Thymus (tissue), 11 donors: Measurements from ENCODE around the gene BRCA1. TPM values are rescaled to one million over a fixed set of nuclear protein-coding genes. Genes with fewer than 3 reads are reported as not detected.
"Not testable (repeated sequence)": the region's sequence is repeated elsewhere in the genome, so short reads cannot be mapped to it uniquely, and the experiment has no call there.

Source experiments
- DNase-seq, 9 donors: peaks; one replicate each; pipeline ENCODE4 v3.0.0-alpha.2; 2013; ENCODE audit warnings: low spot score in 9 of 9, low read depth in 6 of 9, missing footprints in 1 of 9
- H3K27ac ChIP-seq, 2 donors: one replicate each; pipeline ENCODE4 v1.5.1; 2013; ENCODE audit warnings: control low read depth in 1 of 2, low read depth in 1 of 2, low read length in 1 of 2, mild to moderate bottlenecking in 1 of 2, moderate library complexity in 1 of 2
- H3K27me3 ChIP-seq, 2 donors: one replicate each; pipeline ENCODE4 v1.5.1; 2013; ENCODE audit warnings: low read length in 1 of 2; ENCODE audit not compliant: control insufficient read depth in 2 of 2, insufficient read depth in 1 of 2
- H3K36me3 ChIP-seq, 2 donors: one replicate each; pipeline ENCODE4 v1.5.1; 2013; ENCODE audit warnings: low read length in 1 of 2, mild to moderate bottlenecking in 1 of 2, moderate library complexity in 1 of 2; ENCODE audit not compliant: control insufficient read depth in 2 of 2, insufficient read depth in 2 of 2
- H3K4me1 ChIP-seq, 2 donors: one replicate each; pipeline ENCODE4 v1.5.1; 2013; ENCODE audit warnings: low read length in 2 of 2; ENCODE audit not compliant: control insufficient read depth in 2 of 2, insufficient read depth in 2 of 2
- H3K4me3 ChIP-seq, 2 donors: one replicate each; pipeline ENCODE4 v1.5.1; 2013; ENCODE audit warnings: low read length in 2 of 2, control low read depth in 1 of 2, mild to moderate bottlenecking in 1 of 2
- H3K9me3 ChIP-seq, 2 donors: one replicate each; pipeline ENCODE4 v1.5.1; 2013; ENCODE audit warnings: low read length in 1 of 2, mild to moderate bottlenecking in 1 of 2; ENCODE audit not compliant: control insufficient read depth in 2 of 2, insufficient read depth in 1 of 2
- WGBS: extraction: QIAGEN DNeasy Blood & Tissue Kit; methylation state at CpG from one replicate; pipeline ENCODE4 v1.1.7; 2013; 5-methylcytosine and 5-hydroxymethylcytosine counted together
- polyA plus RNA-seq: library from polyadenylated mRNA; stranded (reverse); fragments of 200-250 nt; gene quantifications from one replicate; pipeline ENCODE4 v1.2.3, GENCODE V29; 2013
- total RNA-seq: library from RNA; stranded (reverse); fragments of 120-200 nt; gene quantifications from one replicate; pipeline ENCODE4 v1.2.4, GENCODE V29; 2013
- donor health status: healthy.

The BRCA1 gene
- total and polyA plus RNA-seq, 2 donors: 2.0 to 23.8 TPM

- not testable (repeated sequence) for H3K27me3 ChIP-seq, H3K27ac ChIP-seq, H3K4me3 ChIP-seq, DNase-seq, H3K9me3 ChIP-seq, H3K4me1 ChIP-seq
- 42% methylated on average over 3 of the region's 3 CpGs for WGBS
- peaks cover 17 to 19% of the 10 kb centered on the region in 2 donors for H3K36me3 ChIP-seq
Measured at GRCh38 chr17:43136574-43136973, 11.4 kb upstream of the BRCA1 start.

DNA sequence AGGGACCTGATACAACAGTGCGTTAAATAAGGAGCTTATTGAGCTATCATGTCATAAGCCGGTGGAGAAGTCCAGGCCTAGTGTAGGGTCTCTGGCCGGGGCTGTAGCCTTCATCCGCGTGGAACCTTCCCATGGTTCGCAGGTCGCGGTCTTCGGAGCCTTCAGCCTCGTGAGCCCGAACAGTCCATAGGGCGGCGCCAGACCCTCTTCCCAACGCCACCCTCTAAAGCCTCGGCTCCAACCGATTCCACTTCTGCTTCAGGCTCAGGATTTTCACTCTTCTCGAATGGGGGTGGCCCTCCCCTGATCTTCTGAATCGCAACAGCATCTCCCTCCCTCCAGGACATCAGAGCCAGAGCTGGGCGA is 10.3 kb upstream of the BRCA1 start:
- H3K4me1 ChIP-seq: peaks cover 5 to 9% of the 10 kb centered on the region in 2 donors
- 97% methylated on average over 19 of the region's 19 CpGs for WGBS
- H3K27me3 ChIP-seq: no peaks in the 10 kb centered on the region
- peaks cover 17 to 19% of the 10 kb centered on the region in 2 donors for H3K36me3 ChIP-seq
- no peak for DNase-seq
- no peak overlapping the region for H3K4me3 ChIP-seq
- no peak overlapping the region for H3K27ac ChIP-seq
- no peaks in the 10 kb centered on the region for H3K9me3 ChIP-seq

DNA sequence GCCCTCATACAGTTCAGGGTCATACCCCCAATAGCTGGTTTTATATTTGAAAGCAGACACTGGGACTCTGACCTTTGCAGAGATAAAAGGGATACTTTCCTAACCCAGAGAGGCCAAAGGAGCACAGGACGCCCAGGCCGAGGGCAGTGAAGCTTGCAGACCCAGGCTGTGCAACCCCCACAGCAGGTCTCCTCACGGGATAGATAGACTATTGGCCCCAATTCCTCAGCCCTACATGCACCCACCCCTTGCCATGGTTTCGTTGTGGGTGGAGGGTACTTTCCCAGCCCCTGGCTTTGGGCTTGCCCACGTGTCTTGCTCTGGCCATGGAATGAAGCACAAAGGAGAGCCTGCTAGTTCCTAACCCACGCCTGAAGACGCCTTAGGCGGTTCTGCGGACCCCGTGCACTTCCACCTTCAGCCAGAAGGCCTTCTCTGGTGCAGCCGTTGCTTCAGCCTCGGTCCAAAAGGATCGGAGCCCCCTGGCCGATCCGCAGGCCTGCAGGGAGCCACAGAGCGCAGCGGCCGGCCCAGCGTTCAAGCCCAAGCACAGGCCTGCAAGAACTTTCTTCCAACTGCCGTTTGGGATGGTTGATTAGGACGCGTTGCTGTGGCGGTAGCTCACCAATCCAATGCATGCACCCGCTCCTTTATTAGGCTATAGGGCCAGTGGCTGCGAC is 9.8 kb upstream of the BRCA1 start:
- H3K4me3 ChIP-seq: no peak overlapping the region
- H3K36me3 ChIP-seq: peaks cover 17 to 19% of the 10 kb centered on the region in 2 donors
- no peaks in the 10 kb centered on the region for H3K9me3 ChIP-seq
- H3K27ac ChIP-seq: no peak overlapping the region
- H3K4me1 ChIP-seq: peaks cover 5 to 9% of the 10 kb centered on the region in 2 donors
- no peak for DNase-seq
- H3K27me3 ChIP-seq: no peaks in the 10 kb centered on the region
- 97% methylated on average over 25 of the region's 25 CpGs for WGBS

DNA sequence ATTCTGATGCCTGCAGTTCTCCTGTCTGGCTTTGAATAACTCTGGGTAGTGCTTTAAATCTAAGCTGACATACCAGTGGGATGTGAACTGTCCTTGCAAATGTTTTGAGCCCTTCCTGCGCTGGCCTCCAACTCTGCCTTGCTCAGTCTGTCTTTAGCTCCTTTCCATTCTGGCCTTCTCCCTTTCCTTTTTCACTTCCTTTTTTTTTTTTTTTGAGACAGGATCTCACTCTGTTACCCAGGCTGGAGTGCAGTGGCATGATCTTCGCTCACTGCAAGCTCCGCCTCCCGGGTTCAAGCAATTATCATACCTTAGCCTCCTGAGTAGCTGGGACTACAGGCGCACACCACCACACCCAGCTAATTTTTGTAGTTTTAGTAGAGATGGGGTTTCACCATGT is 8.3 kb upstream of the BRCA1 start:
- not testable (repeated sequence) for H3K27ac ChIP-seq, H3K4me1 ChIP-seq, DNase-seq, H3K27me3 ChIP-seq, H3K9me3 ChIP-seq, H3K4me3 ChIP-seq
- H3K36me3 ChIP-seq: peaks cover 18 to 19% of the 10 kb centered on the region in 2 donors
- 97% methylated on average over 5 of the region's 5 CpGs for WGBS

DNA sequence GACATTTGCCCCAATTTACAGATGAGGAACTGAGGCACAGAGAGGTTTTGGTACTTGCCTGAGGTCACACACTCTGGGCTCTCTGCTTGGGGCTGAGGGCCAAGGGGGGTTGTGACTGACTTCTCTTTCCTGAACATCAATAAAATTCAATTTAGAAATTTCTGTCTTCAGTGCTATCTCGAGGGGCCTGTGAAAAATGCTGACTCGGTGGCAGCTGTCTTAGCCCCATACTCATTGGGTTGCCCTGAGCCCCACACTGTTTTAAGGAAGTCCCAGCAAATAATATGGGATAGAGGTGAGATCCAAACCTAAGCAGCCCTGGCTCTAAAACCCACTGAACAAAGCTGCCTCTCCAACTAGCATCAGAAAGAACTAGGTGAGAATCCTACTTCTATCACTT is 7.0 kb upstream of the BRCA1 start:
- Histone ChIP-seq H3K9me3 (no peaks in the 10 kb centered on the region), H3K4me3 (no peak overlapping the region), H3K4me1 (peaks cover 5 to 7% of the 10 kb centered on the region in 2 donors), H3K27me3 (no peaks in the 10 kb centered on the region), H3K36me3 (peaks cover 19 to 22% of the 10 kb centered on the region in 2 donors), H3K27ac (no peak overlapping the region)
- 88% methylated on average over 2 of the region's 2 CpGs for WGBS
- DNase-seq: no peak

GRCh38 chr17:43129671-43130010 is 4.5 kb upstream of the BRCA1 start:
- H3K27me3 ChIP-seq: no peaks in the 10 kb centered on the region
- peaks cover 9 to 13% of the 10 kb centered on the region in 2 donors for H3K4me1 ChIP-seq
- H3K36me3 ChIP-seq: peaks cover 11 to 12% of the 10 kb centered on the region in 2 donors
- no peak overlapping the region for H3K27ac ChIP-seq
- no peak overlapping the region for H3K4me3 ChIP-seq
- WGBS: 95% methylated on average over 11 of the region's 11 CpGs
- DNase-seq: no peak
- no peaks in the 10 kb centered on the region for H3K9me3 ChIP-seq

GRCh38 chr17:43127333-43127876 is 2.2 kb upstream of the BRCA1 start:
- H3K27ac ChIP-seq, H3K4me3 ChIP-seq, DNase-seq, H3K9me3 ChIP-seq, H3K27me3 ChIP-seq: not testable (repeated sequence)
- peaks cover 2 to 10% of the 10 kb centered on the region in 2 donors for H3K36me3 ChIP-seq
- peaks cover 12 to 17% of the 10 kb centered on the region in 2 donors for H3K4me1 ChIP-seq
- WGBS: 95% methylated on average over 6 of the region's 6 CpGs

- DNase-seq: no peak
- Histone ChIP-seq H3K4me1 (peaks cover 12 to 17% of the 10 kb centered on the region in 2 donors), H3K27me3 (no peaks in the 10 kb centered on the region), H3K27ac (no peak overlapping the region), H3K4me3 (no peak overlapping the region), H3K9me3 (no peaks in the 10 kb centered on the region), H3K36me3 (peaks cover 0 to 7% of the 10 kb centered on the region in 2 donors)
- WGBS: 99% methylated on average over 24 of the region's 24 CpGs
Measured at GRCh38 chr17:43126911-43127290, 1.7 kb upstream of the BRCA1 start.

GRCh38 chr17:43125967-43126910 is 1.1 kb upstream of the BRCA1 start:
- 82% methylated on average over 59 of the region's 59 CpGs for WGBS

More at GRCh38 chr17:43125967-43126910, 1.1 kb upstream of the BRCA1 start:
- H3K27ac ChIP-seq: peak overlapping the region; percentile 40 to 81
- no peak for DNase-seq
- H3K4me3 ChIP-seq: peak overlapping the region; percentile 63 to 90
- peaks cover 12 to 17% of the 10 kb centered on the region in 2 donors for H3K4me1 ChIP-seq
- H3K27me3 ChIP-seq: no peaks in the 10 kb centered on the region
- H3K9me3 ChIP-seq: no peaks in the 10 kb centered on the region
- peaks cover 0 to 5% of the 10 kb centered on the region in 2 donors for H3K36me3 ChIP-seq
